LNCaP clone FGC (cell line): Measurements from ENCODE around the gene ITGB6.

ENCODE experiments used
- DNase-seq: peaks from one replicate; pipeline ENCODE4 v3.0.0-alpha.2; 2011; ENCODE audit warnings: low read depth
- H3K4me3 ChIP-seq: 2 replicates; pipeline ENCODE4 v1.5.1; 2011; ENCODE audit warnings: mild to moderate bottlenecking, low read depth, low read length, control low read depth
- CTCF ChIP-seq: IDR thresholded peaks from 2 replicates; pipeline ENCODE4 v1.5.1; 2012; ENCODE audit warnings: mild to moderate bottlenecking; ENCODE audit not compliant: control insufficient read depth, insufficient read depth; ENCODE audit errors: extremely low read depth

The ITGB6 gene

GRCh38 chr2:160064916-160065315 is 135.2 kb downstream of the ITGB6 start:
- H3K4me3 ChIP-seq, result no peak overlapping the region
- no peak for TF ChIP-seq CTCF
- no peak for DNase-seq

DNA sequence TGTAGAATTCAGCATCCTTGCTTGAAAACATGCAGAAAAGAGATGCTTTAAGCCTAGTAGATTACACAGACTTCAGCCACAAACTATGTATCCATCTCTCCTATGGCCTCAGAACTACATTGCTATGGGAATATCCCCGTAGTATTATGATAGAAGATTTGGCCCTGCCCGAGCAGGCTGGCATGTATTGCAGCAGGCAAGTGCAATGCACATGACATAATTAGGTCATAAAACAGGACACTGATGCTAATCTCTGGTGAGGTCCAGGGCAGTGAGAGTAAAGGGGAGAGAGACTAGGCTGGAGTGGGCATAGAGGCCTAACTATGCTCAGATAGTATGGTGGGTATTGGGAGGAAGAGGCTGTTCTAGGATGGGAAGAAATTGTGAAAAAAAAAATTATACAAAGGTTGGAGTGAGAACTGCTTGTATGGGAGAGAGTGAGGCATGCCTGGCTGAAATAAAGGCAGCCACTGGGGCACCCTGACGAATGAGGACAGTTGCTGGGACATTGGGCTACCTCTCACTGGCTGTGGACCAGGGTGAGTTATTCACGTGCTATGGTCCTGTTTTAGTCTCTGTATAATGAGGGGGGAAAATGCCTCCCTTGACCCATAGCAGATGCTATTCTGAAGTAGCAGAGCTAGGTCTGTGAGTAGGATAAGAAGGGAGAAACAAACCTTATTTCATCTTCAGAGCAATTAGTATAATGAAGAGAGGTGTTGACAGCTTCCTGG is 136.0 kb downstream of the ITGB6 start:
- no peak overlapping the region for H3K4me3 ChIP-seq
- no peak for DNase-seq
- no peak for TF ChIP-seq CTCF

DNA sequence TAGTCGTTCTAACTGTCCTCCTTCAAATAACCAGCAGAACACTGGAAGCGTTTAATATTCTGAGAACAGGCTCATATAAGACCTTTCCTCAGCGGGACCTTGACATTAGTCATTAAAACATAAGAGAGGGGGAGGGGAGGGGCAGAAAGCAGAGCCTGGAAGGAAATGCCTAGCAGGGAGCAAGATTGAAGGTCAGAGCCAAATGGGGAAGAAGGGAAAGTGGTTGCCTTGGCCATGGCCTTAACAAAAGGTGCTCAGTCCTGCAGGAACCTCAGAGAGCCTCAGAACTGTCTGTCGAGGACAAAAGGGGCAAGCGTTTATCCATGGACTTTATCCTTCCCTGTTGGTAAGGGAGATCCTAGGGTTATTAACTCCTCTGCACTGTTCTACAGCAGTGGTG is 136.8 kb downstream of the ITGB6 start:
- no peak for DNase-seq
- H3K4me3 ChIP-seq, result no peak overlapping the region
- no peak for TF ChIP-seq CTCF

- TF ChIP-seq CTCF, result no peak
- H3K4me3 ChIP-seq, result no peak within 1 kb of the TSS
- no peak for DNase-seq
These were observed 137.6 kb downstream of the ITGB6 start, which contains the start of gene PLA2R1 for GRCh38 chr2:160062292-160063005. TSS of gene PLA2R1 (minus strand) at chr2:160062615. CDS start at chr2:160062403, 212 bp downstream.

- no peak for TF ChIP-seq CTCF
- DNase-seq, result no peak
- H3K4me3 ChIP-seq, result no peak overlapping the region
These were observed 138.2 kb downstream of the ITGB6 start for GRCh38 chr2:160061944-160062291.

DNA sequence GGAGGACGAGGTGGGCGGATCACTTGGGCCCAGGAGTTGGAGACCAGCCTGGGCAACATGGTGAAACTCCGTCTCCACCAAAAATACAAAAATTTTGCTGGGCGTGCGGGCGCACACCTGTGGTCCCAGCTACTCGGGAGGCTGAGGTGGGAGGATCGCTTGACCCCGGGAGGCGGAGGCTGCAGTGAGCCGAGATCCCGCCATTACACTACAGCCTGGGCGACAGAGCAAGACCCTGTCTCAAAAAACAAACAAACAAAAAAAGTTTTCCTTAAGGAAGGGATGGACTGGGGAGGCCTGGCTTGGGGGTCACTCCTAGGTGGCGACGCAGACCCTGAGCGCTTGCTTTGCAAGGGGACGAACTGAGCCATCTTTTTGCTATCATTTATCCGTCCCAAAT is 138.5 kb downstream of the ITGB6 start:
- no peak for TF ChIP-seq CTCF
- no peak overlapping the region for H3K4me3 ChIP-seq
- no peak for DNase-seq
